CD14-positive monocyte (primary cell): ENCODE data around the gene SCMH1. TPM values are rescaled to one million over a fixed set of nuclear protein-coding genes. Genes with fewer than 3 reads are reported as not detected.

Source experiments
- DNase-seq, 3 donors: peaks; one replicate each; pipeline ENCODE4 v3.0.0-alpha.2; 2011 to 2022
- H2AFZ ChIP-seq: 2 replicates; pipeline ENCODE4 v1.6.0; 2012; ENCODE audit warnings: mild to moderate bottlenecking, low read depth, low read length, inconsistent platforms; ENCODE audit not compliant: insufficient read depth, poor library complexity, severe bottlenecking
- H3K27ac ChIP-seq, 2 donors: 1 replicate in 1 of 2; 2 replicates in 1 of 2; pipeline ENCODE4 v1.5.1; 2012 to 2013; ENCODE audit warnings: low read length in 2 of 2, control low read depth in 1 of 2, inconsistent platforms in 1 of 2, low read depth in 1 of 2, mild to moderate bottlenecking in 1 of 2
- H3K27me3 ChIP-seq, 2 donors: one replicate each; pipeline versions ENCODE4 v1.6.0 to v1.6.1; 2011 to 2013; ENCODE audit warnings: low read length in 2 of 2; ENCODE audit not compliant: control insufficient read depth in 2 of 2, insufficient read depth in 2 of 2
- H3K36me3 ChIP-seq, 2 donors: replicated peaks in 1 of 2; 1 replicate in 1 of 2; 2 replicates in 1 of 2; pipeline versions ENCODE4 v1.5.1 to v1.6.1; 2012 to 2013; ENCODE audit warnings: low read length in 2 of 2, control low read depth in 1 of 2, inconsistent platforms in 1 of 2, mild to moderate bottlenecking in 1 of 2; ENCODE audit not compliant: insufficient read depth in 2 of 2, control insufficient read depth in 1 of 2
- H3K4me1 ChIP-seq, 2 donors: 1 replicate in 1 of 2; 2 replicates in 1 of 2; pipeline versions ENCODE4 v1.5.1 to v1.6.1; 2012 to 2013; ENCODE audit warnings: low read length in 2 of 2, control low read depth in 1 of 2, inconsistent platforms in 1 of 2, mild to moderate bottlenecking in 1 of 2, moderate library complexity in 1 of 2; ENCODE audit not compliant: insufficient read depth in 2 of 2, control insufficient read depth in 1 of 2
- H3K4me2 ChIP-seq: replicated peaks from 2 replicates; pipeline ENCODE3; 2012; ENCODE audit warnings: low read length, moderate library complexity, mild to moderate bottlenecking; ENCODE audit not compliant: poor library complexity, severe bottlenecking; ENCODE audit errors: extremely low read depth
- H3K4me3 ChIP-seq, 3 experiments: fragments of 200-600 bp in 1 of 3; sonication (generic) in 1 of 3; replicated peaks in 1 of 3; 1 replicate in 2 of 3; 2 replicates in 1 of 3; pipeline ENCODE4 v1.5.1; 2011 to 2013; ENCODE audit warnings: low read length in 3 of 3, mild to moderate bottlenecking in 3 of 3, control low read depth in 2 of 3, low read depth in 2 of 3, inconsistent platforms in 1 of 3, moderate library complexity in 1 of 3
- H3K79me2 ChIP-seq: 2 replicates; pipeline ENCODE4 v1.6.0; 2012; ENCODE audit warnings: mild to moderate bottlenecking, control low read depth, inconsistent platforms, low read length, moderate library complexity; ENCODE audit not compliant: insufficient read depth
- H3K9ac ChIP-seq: 2 replicates; pipeline ENCODE4 v1.6.0; 2017; ENCODE audit warnings: low read length, mild to moderate bottlenecking; ENCODE audit not compliant: insufficient read depth, poor library complexity, severe bottlenecking
- H3K9me3 ChIP-seq, 2 donors: replicated peaks in 1 of 2; 1 replicate in 1 of 2; 2 replicates in 1 of 2; pipeline versions ENCODE4 v1.5.1 to v1.6.1; 2012 to 2013; ENCODE audit warnings: low read length in 2 of 2, control low read depth in 1 of 2; ENCODE audit not compliant: control insufficient read depth in 1 of 2, insufficient read depth in 1 of 2
- H4K20me1 ChIP-seq: 2 replicates; pipeline ENCODE4 v1.6.0; 2012; ENCODE audit warnings: mild to moderate bottlenecking, low read length, control low read depth, moderate library complexity; ENCODE audit not compliant: insufficient read depth
- H3K27ac Mint-ChIP-seq, 7 donors: one replicate each; pipeline ENCODE4 v1.8.0; 2020; ENCODE audit warnings: mild to moderate bottlenecking in 7 of 7, mixed read lengths in 7 of 7, moderate library complexity in 6 of 7, inconsistent platforms in 2 of 7
- H3K27me3 Mint-ChIP-seq, 3 donors: one replicate each; pipeline ENCODE4 v1.8.0; 2021 to 2022; ENCODE audit warnings: low read depth in 3 of 3, mild to moderate bottlenecking in 3 of 3, mixed read lengths in 3 of 3, moderate library complexity in 3 of 3, inconsistent platforms in 1 of 3
- H3K36me3 Mint-ChIP-seq, 2 donors: one replicate each; pipeline ENCODE4 v1.8.0; 2020; ENCODE audit warnings: mixed read lengths in 2 of 2, inconsistent platforms in 1 of 2, mild to moderate bottlenecking in 1 of 2
- H3K4me1 Mint-ChIP-seq: one replicate; pipeline ENCODE4 v1.8.0; 2020; ENCODE audit warnings: mild to moderate bottlenecking, mixed read lengths
- H3K4me3 Mint-ChIP-seq, 2 donors: one replicate each; pipeline ENCODE4 v1.8.0; 2020; ENCODE audit warnings: mild to moderate bottlenecking in 2 of 2, mixed read lengths in 2 of 2, moderate library complexity in 1 of 2
- H3K9me3 Mint-ChIP-seq, 7 donors: one replicate each; pipeline ENCODE4 v1.8.0; 2020 to 2022; ENCODE audit warnings: mixed read lengths in 7 of 7, mild to moderate bottlenecking in 6 of 7, moderate library complexity in 6 of 7, inconsistent platforms in 2 of 7
- WGBS: methylation state at CpG from one replicate; pipeline ENCODE4 v1.1.5; 2013; ENCODE audit warnings: missing lambda C conversion rate; ENCODE audit not compliant: insufficient coverage; 5-methylcytosine and 5-hydroxymethylcytosine counted together
- intact Hi-C, 2 donors: fragments of 100-400 bp; cut with micrococcal nuclease; formaldehyde crosslinking; loops; one replicate each; pipeline versions ENCODE4 v1.15.0 to v1.15.1; 2023
- polyA plus RNA-seq, 3 donors: library from polyadenylated mRNA; depleted of rRNA in 1 of 3; unstranded in 2 of 3; stranded (reverse) in 1 of 3; fragments of 300-500 nt in 2 of 3; fragments of >200 nt in 1 of 3; fragmentation: Illumina TruSeq in 2 of 3; gene quantifications; 1 replicate in 2 of 3; 2 replicates in 1 of 3; pipeline ENCODE4 v1.2.3, GENCODE V29; 2012 to 2021
- TF ChIP-seq, protein P1 (sequence below): fragments of 200-600 bp; IDR thresholded peaks from one replicate; pipeline ENCODE4 v1.8.0; 2022; ENCODE audit warnings: antibody characterized with exemption, mild to moderate bottlenecking

The SCMH1 gene
- polyA plus RNA-seq, 3 donors = 0.66 to 12.7 (median 0.74) TPM

DNA sequence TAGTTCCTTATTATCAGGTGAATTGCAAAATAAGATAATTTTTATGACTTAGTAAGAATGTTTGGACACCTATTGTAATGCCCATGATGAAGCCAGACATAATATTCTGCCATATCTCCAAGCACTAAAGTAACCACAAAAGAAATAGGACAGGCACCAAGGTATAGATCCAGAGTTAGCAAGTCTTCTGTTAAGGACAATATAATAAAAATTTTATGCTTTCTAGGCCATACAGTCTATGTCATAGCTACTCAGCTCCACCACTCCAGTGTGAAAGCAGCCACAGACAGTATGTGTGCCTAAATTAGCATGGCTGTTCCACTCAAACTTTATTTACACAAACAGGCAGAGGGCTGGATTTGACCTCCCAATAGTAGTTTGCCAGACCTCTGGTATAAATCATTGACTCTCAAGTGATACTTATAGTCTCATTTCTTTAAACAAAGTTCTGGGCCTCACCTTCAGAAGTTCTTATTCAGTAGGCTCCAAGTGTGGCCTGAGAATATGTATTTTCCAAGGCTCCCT, 88.3 kb downstream of the SCMH1 start:
- Mint-ChIP-seq H3K4me3 (no peak overlapping the region), H3K4me1 (no peaks in the 10 kb centered on the region), H3K27ac (no peak overlapping the region), H3K9me3 (peaks cover 0 to 2% (median 0%) of the 10 kb centered on the region in 7 donors), H3K36me3 (peaks cover 29 to 32% of the 10 kb centered on the region in 2 donors), H3K27me3 (peaks cover 0 to under 1% (median 0%) of the 10 kb centered on the region in 3 donors)
- no peaks in the 10 kb centered on the region for H3K79me2 ChIP-seq
- H3K9me3 ChIP-seq = no peaks in the 10 kb centered on the region
- TF ChIP-seq, protein P1, sequence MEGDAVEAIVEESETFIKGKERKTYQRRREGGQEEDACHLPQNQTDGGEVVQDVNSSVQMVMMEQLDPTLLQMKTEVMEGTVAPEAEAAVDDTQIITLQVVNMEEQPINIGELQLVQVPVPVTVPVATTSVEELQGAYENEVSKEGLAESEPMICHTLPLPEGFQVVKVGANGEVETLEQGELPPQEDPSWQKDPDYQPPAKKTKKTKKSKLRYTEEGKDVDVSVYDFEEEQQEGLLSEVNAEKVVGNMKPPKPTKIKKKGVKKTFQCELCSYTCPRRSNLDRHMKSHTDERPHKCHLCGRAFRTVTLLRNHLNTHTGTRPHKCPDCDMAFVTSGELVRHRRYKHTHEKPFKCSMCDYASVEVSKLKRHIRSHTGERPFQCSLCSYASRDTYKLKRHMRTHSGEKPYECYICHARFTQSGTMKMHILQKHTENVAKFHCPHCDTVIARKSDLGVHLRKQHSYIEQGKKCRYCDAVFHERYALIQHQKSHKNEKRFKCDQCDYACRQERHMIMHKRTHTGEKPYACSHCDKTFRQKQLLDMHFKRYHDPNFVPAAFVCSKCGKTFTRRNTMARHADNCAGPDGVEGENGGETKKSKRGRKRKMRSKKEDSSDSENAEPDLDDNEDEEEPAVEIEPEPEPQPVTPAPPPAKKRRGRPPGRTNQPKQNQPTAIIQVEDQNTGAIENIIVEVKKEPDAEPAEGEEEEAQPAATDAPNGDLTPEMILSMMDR = no peak
- H2AFZ ChIP-seq = no peak overlapping the region
- no peak overlapping the region for H3K4me3 ChIP-seq
- no peaks in the 10 kb centered on the region for H3K4me1 ChIP-seq
- peaks cover 0 to 21% of the 10 kb centered on the region in 2 donors for H3K36me3 ChIP-seq
- intact Hi-C loops = no loop called here
- no peak overlapping the region for H3K4me2 ChIP-seq
- no peak overlapping the region for H3K9ac ChIP-seq
- no peaks in the 10 kb centered on the region for H4K20me1 ChIP-seq
- no peak overlapping the region for H3K27ac ChIP-seq
- no peak for DNase-seq
- H3K27me3 ChIP-seq = no peaks in the 10 kb centered on the region

DNA sequence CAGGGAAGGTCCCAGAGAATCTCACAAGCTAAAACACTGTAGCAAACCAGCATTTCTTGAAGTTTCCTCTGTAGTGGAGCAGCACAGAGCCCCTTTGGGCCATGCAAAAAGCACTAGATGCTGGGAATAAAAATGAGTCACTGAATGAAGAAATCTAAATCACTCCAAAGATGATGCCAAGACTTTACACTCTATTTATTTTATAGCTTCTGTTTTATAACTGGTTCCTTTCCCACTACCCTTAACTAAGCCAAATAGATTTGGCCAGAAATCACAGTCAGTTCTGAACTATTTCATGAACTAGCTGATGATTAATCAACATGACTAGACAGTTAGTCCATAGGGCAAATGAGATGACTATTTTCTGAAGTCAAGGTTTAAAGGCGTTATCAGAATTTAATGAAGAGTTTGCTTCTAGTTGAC, 89.5 kb downstream of the SCMH1 start:
- no peaks in the 10 kb centered on the region for H3K4me1 Mint-ChIP-seq
- no peak overlapping the region for H3K4me3 Mint-ChIP-seq
- WGBS = no CpG with 5 or more reads among the region's 1 CpG
- no peak overlapping the region for H3K27ac Mint-ChIP-seq
- no peaks in the 10 kb centered on the region for H3K79me2 ChIP-seq
- H3K4me1 ChIP-seq = no peaks in the 10 kb centered on the region
- H4K20me1 ChIP-seq = no peaks in the 10 kb centered on the region
- TF ChIP-seq, protein P1 = no peak
- peaks cover 28 to 30% of the 10 kb centered on the region in 2 donors for H3K36me3 Mint-ChIP-seq
- intact Hi-C loops = no loop called here
- no peak for DNase-seq
- no peaks in the 10 kb centered on the region for H3K9me3 ChIP-seq
- peaks cover 0 to 21% of the 10 kb centered on the region in 2 donors for H3K36me3 ChIP-seq
- H3K9ac ChIP-seq = no peak overlapping the region
- H2AFZ ChIP-seq = no peak overlapping the region
- no peak overlapping the region for H3K4me3 ChIP-seq
- peaks cover 0 to 2% (median 0%) of the 10 kb centered on the region in 7 donors for H3K9me3 Mint-ChIP-seq
- H3K27me3 ChIP-seq = no peaks in the 10 kb centered on the region
- H3K27me3 Mint-ChIP-seq = peaks cover 0 to 1% (median 0%) of the 10 kb centered on the region in 3 donors
- H3K27ac ChIP-seq = no peak overlapping the region
- no peak overlapping the region for H3K4me2 ChIP-seq
